Thyroid gland (tissue), 4 donors: ENCODE measurements around the gene SPOPL.

ENCODE experiments used
- POLR2A ChIP-seq, 2 donors: fragments of 450-650 bp; IDR thresholded peaks; one replicate each; pipeline ENCODE4 v1.6.1; 2017; ENCODE audit warnings: antibody characterized with exemption in 2 of 2, mild to moderate bottlenecking in 2 of 2, moderate library complexity in 1 of 2
- TF ChIP-seq, protein P1 (sequence below), 6 experiments: fragments of 200-600 bp in 3 of 6; fragments of 450-650 bp in 3 of 6; sonication (generic) in 3 of 6; IDR thresholded peaks; one replicate each; pipeline ENCODE4 v1.5.1; 2016 to 2019; ENCODE audit warnings: antibody characterized with exemption in 6 of 6, mild to moderate bottlenecking in 2 of 6, inconsistent platforms in 1 of 6, moderate library complexity in 1 of 6

DNA sequence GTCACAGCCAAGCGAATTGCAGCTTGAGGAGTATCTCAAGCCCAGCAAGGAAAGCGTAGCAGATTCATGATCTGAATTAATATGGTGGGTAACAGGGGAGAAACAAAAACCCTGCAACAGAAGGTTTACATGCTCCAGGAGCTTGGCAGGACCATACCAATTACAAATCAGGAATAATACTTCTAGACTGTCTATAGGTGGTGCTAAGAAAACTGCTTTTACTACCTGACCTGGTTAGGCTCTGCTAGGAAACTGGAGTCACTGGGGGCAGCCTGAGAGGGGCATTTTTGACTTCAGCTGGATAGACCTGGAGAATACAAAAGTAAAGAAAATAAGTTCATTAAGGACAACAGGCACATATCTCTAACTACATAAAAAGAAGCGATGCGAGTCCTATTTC lies 24.6 kb upstream of the SPOPL start:
- TF ChIP-seq, protein P1, sequence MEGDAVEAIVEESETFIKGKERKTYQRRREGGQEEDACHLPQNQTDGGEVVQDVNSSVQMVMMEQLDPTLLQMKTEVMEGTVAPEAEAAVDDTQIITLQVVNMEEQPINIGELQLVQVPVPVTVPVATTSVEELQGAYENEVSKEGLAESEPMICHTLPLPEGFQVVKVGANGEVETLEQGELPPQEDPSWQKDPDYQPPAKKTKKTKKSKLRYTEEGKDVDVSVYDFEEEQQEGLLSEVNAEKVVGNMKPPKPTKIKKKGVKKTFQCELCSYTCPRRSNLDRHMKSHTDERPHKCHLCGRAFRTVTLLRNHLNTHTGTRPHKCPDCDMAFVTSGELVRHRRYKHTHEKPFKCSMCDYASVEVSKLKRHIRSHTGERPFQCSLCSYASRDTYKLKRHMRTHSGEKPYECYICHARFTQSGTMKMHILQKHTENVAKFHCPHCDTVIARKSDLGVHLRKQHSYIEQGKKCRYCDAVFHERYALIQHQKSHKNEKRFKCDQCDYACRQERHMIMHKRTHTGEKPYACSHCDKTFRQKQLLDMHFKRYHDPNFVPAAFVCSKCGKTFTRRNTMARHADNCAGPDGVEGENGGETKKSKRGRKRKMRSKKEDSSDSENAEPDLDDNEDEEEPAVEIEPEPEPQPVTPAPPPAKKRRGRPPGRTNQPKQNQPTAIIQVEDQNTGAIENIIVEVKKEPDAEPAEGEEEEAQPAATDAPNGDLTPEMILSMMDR (IDR thresholded peaks at IDR 0.05): no peak
- TF ChIP-seq POLR2A (IDR thresholded peaks at IDR 0.05): no peak
